Measurements from ENCODE around the gene ATP11C. TPM values are rescaled to one million over a fixed set of nuclear protein-coding genes. Genes with fewer than 3 reads are reported as not detected.

ATP11C gene
- total and polyA plus RNA-seq, 4 donors = 5.3 to 32.1 (median 23.3) TPM

DNA sequence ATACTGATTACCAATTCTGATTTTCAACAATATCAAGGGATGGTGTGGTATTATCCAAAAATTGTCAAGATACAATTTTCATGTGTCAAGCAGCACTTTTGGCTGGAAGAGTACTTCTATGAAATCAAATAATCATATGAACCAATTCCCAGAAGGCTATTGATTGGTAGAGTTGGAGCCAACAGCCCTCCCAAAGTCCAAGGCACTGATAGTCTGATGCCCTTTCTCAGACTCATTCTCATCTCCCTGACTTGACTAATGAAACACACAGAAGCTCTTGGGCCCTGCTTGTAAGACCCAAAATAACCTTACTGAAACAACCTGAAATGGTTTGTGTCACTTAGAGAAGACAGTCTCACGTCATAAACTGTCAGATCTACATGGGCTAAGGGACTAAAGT lies 48.9 kb downstream of the ATP11C start:
- H3K4me1 ChIP-seq (ENCODE audit: control insufficient read depth in 1 of 2, insufficient read depth in 2 of 2, low read length in 2 of 2) = no peaks in the 10 kb centered on the region
- WGBS, 2 donors = 68 to 98% methylated on average over 1 of the region's 1 CpG
- intact Hi-C loops (cut with DNase I) = loop anchor here in 1 of 2 donors (5.0 to 10.0 kb wide), 2 partner anchors 48 to 59 kb away; partner anchors contain the start of gene ATP11C

DNA sequence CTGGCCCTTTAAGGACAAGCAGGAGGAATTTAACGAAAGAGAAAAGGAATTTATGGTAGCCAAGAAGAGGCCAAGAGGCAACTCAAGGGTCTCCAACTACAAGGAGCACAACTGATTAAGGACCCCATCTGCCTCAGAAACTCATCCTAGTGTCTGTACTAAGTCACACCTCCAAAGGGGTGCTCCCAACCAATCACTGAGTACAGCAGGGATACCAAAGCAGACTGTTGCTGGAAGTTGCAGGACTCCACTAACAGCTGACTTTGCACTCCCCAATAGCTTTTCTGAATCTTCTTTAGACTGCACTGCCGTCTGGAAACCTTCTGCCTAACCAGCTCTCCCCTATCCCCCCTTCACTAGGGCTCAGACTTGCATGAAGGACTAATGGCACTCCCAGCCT lies 50.6 kb downstream of the ATP11C start:
- no peak overlapping the region for H3K27ac ChIP-seq (ENCODE audit: low read depth in 1 of 2, low read length in 2 of 2)
- no peaks in the 10 kb centered on the region for H3K36me3 ChIP-seq (ENCODE audit: control insufficient read depth in 1 of 2, insufficient read depth in 2 of 2, low read length in 1 of 2)
- H3K27me3 ChIP-seq (ENCODE audit: control insufficient read depth in 1 of 2, insufficient read depth in 2 of 2, low read length in 1 of 2) = no peaks in the 10 kb centered on the region
- H3K9me3 ChIP-seq (ENCODE audit: control insufficient read depth, low read length) = no peaks in the 10 kb centered on the region
- ATAC-seq (ENCODE audit: low FRiP score) (peak; percentile 29), DNase-seq (no peak)
- no peak overlapping the region for H3K4me3 ChIP-seq (ENCODE audit: low read length in 2 of 2)
- WGBS, 2 donors = 31 to 42% methylated on average over 2 of the region's 2 CpGs
- no peaks in the 10 kb centered on the region for H3K4me1 ChIP-seq (ENCODE audit: control insufficient read depth in 1 of 2, insufficient read depth in 2 of 2, low read length in 2 of 2)
- intact Hi-C loops (cut with DNase I) = loop anchor here in 1 of 2 donors (5.0 to 10.0 kb wide), 2 partner anchors 50 to 57 kb away; partner anchors contain the start of gene ATP11C

More for the DNA sequence above, 48.9 kb downstream of the ATP11C start:
- Histone ChIP-seq H3K27me3 (ENCODE audit: control insufficient read depth in 1 of 2, insufficient read depth in 2 of 2, low read length in 1 of 2) (no peaks in the 10 kb centered on the region), H3K4me3 (ENCODE audit: low read length in 2 of 2) (no peak overlapping the region), H3K9me3 (ENCODE audit: control insufficient read depth, low read length) (no peaks in the 10 kb centered on the region), H3K36me3 (ENCODE audit: control insufficient read depth in 1 of 2, insufficient read depth in 2 of 2, low read length in 1 of 2) (no peaks in the 10 kb centered on the region), H3K27ac (ENCODE audit: low read depth in 1 of 2, low read length in 2 of 2) (no peak overlapping the region)
- DNase-seq (no peak), ATAC-seq (ENCODE audit: low FRiP score) (no peak)

DNA sequence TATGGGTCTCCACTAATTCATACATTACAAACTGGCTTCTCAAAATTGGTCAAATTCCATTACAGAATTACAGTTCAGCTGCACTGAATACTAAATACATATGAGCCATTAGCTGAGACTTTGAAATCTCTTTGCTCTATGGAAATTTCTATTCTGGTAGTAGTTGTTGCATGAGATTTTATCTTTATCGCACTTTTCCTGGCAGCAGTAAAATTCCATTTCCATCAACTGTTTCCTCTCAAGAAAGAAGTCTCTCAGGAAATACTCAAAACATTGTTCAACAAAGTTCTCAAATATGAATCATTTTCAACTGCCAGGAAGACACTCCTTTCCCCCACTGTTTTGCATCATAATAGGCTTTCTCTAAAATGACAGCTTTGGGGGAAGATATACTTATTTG lies 51.3 kb downstream of the ATP11C start:
- DNase-seq (no peak), ATAC-seq (ENCODE audit: low FRiP score) (no peak)
- no peaks in the 10 kb centered on the region for H3K27me3 ChIP-seq (ENCODE audit: control insufficient read depth in 1 of 2, insufficient read depth in 2 of 2, low read length in 1 of 2)
- no peaks in the 10 kb centered on the region for H3K4me1 ChIP-seq (ENCODE audit: control insufficient read depth in 1 of 2, insufficient read depth in 2 of 2, low read length in 2 of 2)
- H3K9me3 ChIP-seq (ENCODE audit: control insufficient read depth, low read length) = no peaks in the 10 kb centered on the region
- 0 to 29% methylated on average over 1 of the region's 1 CpG for WGBS, 2 donors
- intact Hi-C loops (cut with DNase I) = loop anchor here in 1 of 2 donors (5.0 to 10.0 kb wide), 2 partner anchors 51 to 57 kb away; partner anchors contain the start of gene ATP11C
- H3K36me3 ChIP-seq (ENCODE audit: control insufficient read depth in 1 of 2, insufficient read depth in 2 of 2, low read length in 1 of 2) = no peaks in the 10 kb centered on the region
- H3K4me3 ChIP-seq (ENCODE audit: low read length in 2 of 2) = no peak overlapping the region
- H3K27ac ChIP-seq (ENCODE audit: low read depth in 1 of 2, low read length in 2 of 2) = no peak overlapping the region

DNA sequence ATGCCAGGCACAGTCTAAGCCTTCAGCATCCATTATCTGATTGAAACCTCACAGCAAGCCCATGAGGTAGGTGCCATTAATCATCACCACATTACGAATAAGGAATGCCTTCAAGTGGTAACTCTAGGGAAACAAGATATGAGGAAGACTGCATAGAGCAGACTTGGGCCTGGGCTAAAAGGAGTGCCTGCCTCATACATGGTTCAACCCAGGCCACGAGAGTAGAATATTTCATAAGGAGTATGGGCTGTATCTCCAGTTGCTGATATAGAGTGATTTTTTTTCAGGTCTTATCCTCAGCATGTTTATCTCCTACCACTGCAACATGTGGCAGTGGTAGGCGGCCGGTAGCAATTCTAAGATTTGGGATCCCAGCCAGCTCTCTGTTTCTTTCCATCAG lies 51.7 kb downstream of the ATP11C start:
- Histone ChIP-seq H3K27me3 (ENCODE audit: control insufficient read depth in 1 of 2, insufficient read depth in 2 of 2, low read length in 1 of 2) (no peaks in the 10 kb centered on the region), H3K27ac (ENCODE audit: low read depth in 1 of 2, low read length in 2 of 2) (peak overlapping the region in 1 of 2 donors; percentile 36), H3K4me3 (ENCODE audit: low read length in 2 of 2) (no peak overlapping the region), H3K4me1 (ENCODE audit: control insufficient read depth in 1 of 2, insufficient read depth in 2 of 2, low read length in 2 of 2) (no peaks in the 10 kb centered on the region), H3K9me3 (ENCODE audit: control insufficient read depth, low read length) (no peaks in the 10 kb centered on the region), H3K36me3 (ENCODE audit: control insufficient read depth in 1 of 2, insufficient read depth in 2 of 2, low read length in 1 of 2) (no peaks in the 10 kb centered on the region)
- no peak for ATAC-seq (ENCODE audit: low FRiP score)
- 33 to 43% methylated on average over 4 of the region's 4 CpGs for WGBS, 2 donors
- intact Hi-C loops (cut with DNase I) = loop anchor here in 1 of 2 donors (5.0 to 10.0 kb wide), 2 partner anchors 51 to 56 kb away; partner anchors contain the start of gene ATP11C
- DNase-seq = no peak

DNA sequence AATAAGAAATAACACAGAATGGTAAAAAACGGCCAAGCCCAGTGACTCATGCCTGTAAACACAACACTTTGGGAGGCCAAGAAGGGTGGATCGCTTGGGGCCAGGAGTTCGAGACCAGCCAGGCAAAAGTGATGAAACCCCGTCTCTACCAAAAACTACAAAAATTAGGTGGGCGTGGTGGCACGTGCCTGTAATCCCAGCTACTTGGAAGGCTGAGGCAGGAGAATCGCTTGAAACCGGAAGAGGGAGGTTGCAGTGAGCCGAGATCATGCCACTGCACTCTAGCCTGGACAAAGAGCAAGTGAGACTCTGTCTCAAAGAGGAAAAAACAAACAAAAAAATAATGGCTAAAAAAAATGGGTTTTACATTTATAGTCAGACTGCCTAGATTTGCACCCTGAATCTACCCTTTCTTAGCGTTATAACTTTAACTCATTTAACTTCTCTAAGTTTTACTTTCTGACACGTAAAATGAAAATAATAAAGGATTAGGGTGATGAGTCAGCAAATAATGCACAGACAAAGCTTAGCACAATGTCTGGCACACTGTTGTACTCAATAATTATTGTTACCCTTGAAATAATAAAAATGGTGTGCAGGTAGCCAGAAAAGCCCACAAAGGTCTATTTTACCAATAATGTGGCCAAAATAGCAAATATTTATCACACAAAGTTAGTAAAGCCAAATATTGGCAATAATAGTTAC lies 55.0 kb downstream of the ATP11C start:
- no peaks in the 10 kb centered on the region for H3K36me3 ChIP-seq (ENCODE audit: control insufficient read depth in 1 of 2, insufficient read depth in 2 of 2, low read length in 1 of 2)
- H3K9me3 ChIP-seq (ENCODE audit: control insufficient read depth, low read length) = no peaks in the 10 kb centered on the region
- intact Hi-C loops (cut with DNase I) = no loop called here
- no peak overlapping the region for H3K27ac ChIP-seq (ENCODE audit: low read depth in 1 of 2, low read length in 2 of 2)
- DNase-seq (no peak), ATAC-seq (ENCODE audit: low FRiP score) (no peak)
- no peak overlapping the region for H3K4me3 ChIP-seq (ENCODE audit: low read length in 2 of 2)
- H3K4me1 ChIP-seq (ENCODE audit: control insufficient read depth in 1 of 2, insufficient read depth in 2 of 2, low read length in 2 of 2) = no peaks in the 10 kb centered on the region
- no peaks in the 10 kb centered on the region for H3K27me3 ChIP-seq (ENCODE audit: control insufficient read depth in 1 of 2, insufficient read depth in 2 of 2, low read length in 1 of 2)
- WGBS, 2 donors = 66 to 76% methylated on average over 11 of the region's 11 CpGs

DNA sequence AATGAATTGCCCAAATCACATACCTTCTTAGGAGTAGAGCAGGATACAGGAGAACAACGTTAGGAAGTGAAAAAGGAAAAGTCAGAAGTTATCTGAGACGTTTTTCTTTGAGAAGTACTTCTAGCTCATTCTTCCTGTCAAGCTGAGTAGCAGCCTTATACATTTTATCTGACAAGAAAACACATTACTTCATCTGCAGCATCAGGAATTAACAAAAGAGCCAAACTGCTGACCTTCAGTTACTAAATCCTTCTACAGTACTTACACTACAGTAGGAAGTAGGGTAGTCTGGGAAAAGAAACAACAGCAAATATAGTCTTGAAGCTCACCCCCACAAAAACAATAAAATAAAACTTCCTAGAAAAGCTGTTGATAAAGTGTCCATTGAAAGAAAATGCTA lies 57.0 kb downstream of the ATP11C start:
- H3K36me3 ChIP-seq (ENCODE audit: control insufficient read depth in 1 of 2, insufficient read depth in 2 of 2, low read length in 1 of 2) = no peaks in the 10 kb centered on the region
- H3K4me1 ChIP-seq (ENCODE audit: control insufficient read depth in 1 of 2, insufficient read depth in 2 of 2, low read length in 2 of 2) = no peaks in the 10 kb centered on the region
- H3K9me3 ChIP-seq (ENCODE audit: control insufficient read depth, low read length) = no peaks in the 10 kb centered on the region
- 2 to 3% methylated on average over 2 of the region's 2 CpGs for WGBS, 2 donors
- no peak for ATAC-seq (ENCODE audit: low FRiP score)
- H3K27ac ChIP-seq (ENCODE audit: low read depth in 1 of 2, low read length in 2 of 2) = no peak overlapping the region
- intact Hi-C loops (cut with DNase I) = no loop called here
- no peaks in the 10 kb centered on the region for H3K27me3 ChIP-seq (ENCODE audit: control insufficient read depth in 1 of 2, insufficient read depth in 2 of 2, low read length in 1 of 2)
- no peak overlapping the region for H3K4me3 ChIP-seq (ENCODE audit: low read length in 2 of 2)
- DNase-seq = no peak

DNA sequence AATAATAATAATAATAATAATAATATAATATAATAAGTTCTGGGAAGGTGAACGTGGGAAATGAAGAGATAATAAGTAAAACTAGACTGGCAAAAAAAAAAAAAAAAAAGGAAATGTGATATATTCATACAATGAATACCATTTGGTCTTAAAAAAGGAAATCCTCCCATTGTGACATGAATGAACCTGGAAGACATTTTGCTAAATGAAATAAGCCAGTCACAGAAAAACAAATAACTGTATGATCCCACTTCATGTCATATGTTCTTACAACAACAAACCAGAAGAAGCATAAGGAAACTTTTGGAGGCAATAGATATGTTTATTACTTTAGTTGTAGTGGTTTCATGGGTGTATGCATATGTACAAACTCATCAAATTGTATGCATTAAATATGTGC lies 63.1 kb downstream of the ATP11C start:
- DNase-seq (no peak), ATAC-seq (ENCODE audit: low FRiP score) (no peak)
- Histone ChIP-seq H3K4me3 (ENCODE audit: low read length in 2 of 2) (no peak overlapping the region), H3K36me3 (ENCODE audit: control insufficient read depth in 1 of 2, insufficient read depth in 2 of 2, low read length in 1 of 2) (no peaks in the 10 kb centered on the region), H3K27me3 (ENCODE audit: control insufficient read depth in 1 of 2, insufficient read depth in 2 of 2, low read length in 1 of 2) (no peaks in the 10 kb centered on the region), H3K4me1 (ENCODE audit: control insufficient read depth in 1 of 2, insufficient read depth in 2 of 2, low read length in 2 of 2) (no peaks in the 10 kb centered on the region), H3K27ac (ENCODE audit: low read depth in 1 of 2, low read length in 2 of 2) (no peak overlapping the region), H3K9me3 (ENCODE audit: control insufficient read depth, low read length) (no peaks in the 10 kb centered on the region)
- WGBS, 2 donors = 56 to 94% methylated on average over 1 of the region's 1 CpG
- intact Hi-C loops (cut with DNase I) = no loop called here

DNA sequence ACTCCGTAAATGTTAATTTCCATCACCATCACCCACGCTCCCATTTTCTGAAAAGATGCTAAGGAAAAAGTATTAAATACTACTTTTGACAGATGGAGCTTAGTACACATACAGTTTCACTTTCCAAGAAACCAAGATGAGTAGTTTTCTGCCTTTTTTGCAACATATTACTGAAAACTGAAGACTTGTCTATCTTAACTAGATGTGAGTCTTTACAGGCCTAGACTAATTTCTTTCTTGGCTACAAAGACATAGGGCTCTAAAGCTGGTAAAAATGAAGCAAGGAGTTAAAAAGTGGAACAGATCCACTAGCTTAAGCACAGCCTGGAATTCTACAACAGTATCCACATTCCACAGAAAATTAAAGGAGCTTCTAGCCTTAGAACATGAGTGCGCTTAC lies 68.2 kb downstream of the ATP11C start:
- no peaks in the 10 kb centered on the region for H3K36me3 ChIP-seq (ENCODE audit: control insufficient read depth in 1 of 2, insufficient read depth in 2 of 2, low read length in 1 of 2)
- no peak overlapping the region for H3K4me3 ChIP-seq (ENCODE audit: low read length in 2 of 2)
- 95 to 96% methylated on average over 3 of the region's 3 CpGs for WGBS, 2 donors
- H3K27ac ChIP-seq (ENCODE audit: low read depth in 1 of 2, low read length in 2 of 2) = no peak overlapping the region
- ATAC-seq (ENCODE audit: low FRiP score) (no peak), DNase-seq (no peak)
- H3K9me3 ChIP-seq (ENCODE audit: control insufficient read depth, low read length) = no peaks in the 10 kb centered on the region
- no peaks in the 10 kb centered on the region for H3K4me1 ChIP-seq (ENCODE audit: control insufficient read depth in 1 of 2, insufficient read depth in 2 of 2, low read length in 2 of 2)
- intact Hi-C loops (cut with DNase I) = no loop called here
- H3K27me3 ChIP-seq (ENCODE audit: control insufficient read depth in 1 of 2, insufficient read depth in 2 of 2, low read length in 1 of 2) = no peaks in the 10 kb centered on the region

DNA sequence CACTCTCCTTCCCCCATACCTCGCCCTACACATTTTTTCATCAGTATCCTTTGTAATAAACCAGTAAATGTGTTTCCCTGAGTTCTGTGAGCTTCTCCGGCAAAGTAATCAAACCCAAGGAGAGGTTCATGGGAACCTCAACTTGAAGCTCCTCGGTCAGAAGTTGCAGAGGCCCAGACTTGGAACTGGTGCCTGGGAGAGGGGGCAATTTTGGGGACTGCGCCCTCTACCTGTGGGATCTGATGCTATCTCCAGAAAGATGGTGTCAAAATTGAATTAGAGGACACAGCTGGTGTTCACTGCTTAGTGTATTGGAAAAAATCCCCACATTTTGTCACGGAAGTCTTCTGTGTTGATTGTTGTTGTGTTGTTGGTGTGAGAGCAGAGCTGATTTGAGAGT lies 70.6 kb downstream of the ATP11C start:
- DNase-seq (no peak), ATAC-seq (ENCODE audit: low FRiP score) (no peak)
- no peaks in the 10 kb centered on the region for H3K36me3 ChIP-seq (ENCODE audit: control insufficient read depth in 1 of 2, insufficient read depth in 2 of 2, low read length in 1 of 2)
- H3K4me3 ChIP-seq (ENCODE audit: low read length in 2 of 2) = no peak overlapping the region
- no peak overlapping the region for H3K27ac ChIP-seq (ENCODE audit: low read depth in 1 of 2, low read length in 2 of 2)
- no peaks in the 10 kb centered on the region for H3K9me3 ChIP-seq (ENCODE audit: control insufficient read depth, low read length)
- H3K27me3 ChIP-seq (ENCODE audit: control insufficient read depth in 1 of 2, insufficient read depth in 2 of 2, low read length in 1 of 2) = no peaks in the 10 kb centered on the region
- intact Hi-C loops (cut with DNase I) = no loop called here
- WGBS, 2 donors = 83 to 98% methylated on average over 5 of the region's 5 CpGs
- H3K4me1 ChIP-seq (ENCODE audit: control insufficient read depth in 1 of 2, insufficient read depth in 2 of 2, low read length in 2 of 2) = no peaks in the 10 kb centered on the region

Data from aorta (tissue), 5 donors.